ENCODE data around the gene CFAP251.

DNA sequence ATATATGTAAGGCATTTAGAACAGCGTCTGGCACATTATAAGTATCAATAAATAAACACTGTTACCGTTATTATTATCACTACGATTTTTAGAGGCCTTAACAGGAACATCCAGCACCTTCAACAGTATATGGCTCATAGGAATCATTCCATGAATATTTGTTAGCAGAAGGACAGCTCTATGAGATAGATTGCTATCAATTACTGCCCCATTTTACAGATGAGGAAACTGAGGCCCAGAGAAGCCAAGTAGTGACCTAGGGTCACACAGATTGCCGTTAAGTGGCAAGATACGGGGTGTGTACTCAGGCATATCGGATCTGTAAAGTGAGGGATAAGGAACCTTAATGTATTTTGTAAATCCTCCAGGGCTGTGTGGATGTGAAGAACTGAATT is 30.3 kb upstream of the CFAP251 start:
- TF ChIP-seq, protein P1, sequence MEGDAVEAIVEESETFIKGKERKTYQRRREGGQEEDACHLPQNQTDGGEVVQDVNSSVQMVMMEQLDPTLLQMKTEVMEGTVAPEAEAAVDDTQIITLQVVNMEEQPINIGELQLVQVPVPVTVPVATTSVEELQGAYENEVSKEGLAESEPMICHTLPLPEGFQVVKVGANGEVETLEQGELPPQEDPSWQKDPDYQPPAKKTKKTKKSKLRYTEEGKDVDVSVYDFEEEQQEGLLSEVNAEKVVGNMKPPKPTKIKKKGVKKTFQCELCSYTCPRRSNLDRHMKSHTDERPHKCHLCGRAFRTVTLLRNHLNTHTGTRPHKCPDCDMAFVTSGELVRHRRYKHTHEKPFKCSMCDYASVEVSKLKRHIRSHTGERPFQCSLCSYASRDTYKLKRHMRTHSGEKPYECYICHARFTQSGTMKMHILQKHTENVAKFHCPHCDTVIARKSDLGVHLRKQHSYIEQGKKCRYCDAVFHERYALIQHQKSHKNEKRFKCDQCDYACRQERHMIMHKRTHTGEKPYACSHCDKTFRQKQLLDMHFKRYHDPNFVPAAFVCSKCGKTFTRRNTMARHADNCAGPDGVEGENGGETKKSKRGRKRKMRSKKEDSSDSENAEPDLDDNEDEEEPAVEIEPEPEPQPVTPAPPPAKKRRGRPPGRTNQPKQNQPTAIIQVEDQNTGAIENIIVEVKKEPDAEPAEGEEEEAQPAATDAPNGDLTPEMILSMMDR (IDR thresholded peaks at IDR 0.05) = no peak
- no peak for TF ChIP-seq POLR2A (IDR thresholded peaks at IDR 0.05)
